22Rv1 (cell line): ENCODE results near the gene BICC1.
"Not testable (repeated sequence)": the region's sequence is repeated elsewhere in the genome, so short reads cannot be mapped to it uniquely, and the experiment has no call there.

Experiments used
- CTCF ChIP-seq: fragments of 450-650 bp; IDR thresholded peaks from 2 replicates; pipeline ENCODE4 v1.5.1; 2017; ENCODE audit warnings: mild to moderate bottlenecking
- ZFX ChIP-seq: fragments of 450-650 bp; IDR thresholded peaks from 2 replicates; pipeline ENCODE4 v1.6.1; 2017; ENCODE audit warnings: antibody characterized with exemption, borderline replicate concordance

GRCh38 chr10:58858123-58858522 is 345.5 kb downstream of the BICC1 start:
- TF ChIP-seq CTCF, ZFX: not testable (repeated sequence)
